GM04504 (cell line): ENCODE measurements around the gene KMO.

Experiments used
- DNase-seq: peaks from one replicate; pipeline ENCODE4 v3.0.0-alpha.2; 2012; ENCODE audit warnings: low read depth

Gene KMO

DNA sequence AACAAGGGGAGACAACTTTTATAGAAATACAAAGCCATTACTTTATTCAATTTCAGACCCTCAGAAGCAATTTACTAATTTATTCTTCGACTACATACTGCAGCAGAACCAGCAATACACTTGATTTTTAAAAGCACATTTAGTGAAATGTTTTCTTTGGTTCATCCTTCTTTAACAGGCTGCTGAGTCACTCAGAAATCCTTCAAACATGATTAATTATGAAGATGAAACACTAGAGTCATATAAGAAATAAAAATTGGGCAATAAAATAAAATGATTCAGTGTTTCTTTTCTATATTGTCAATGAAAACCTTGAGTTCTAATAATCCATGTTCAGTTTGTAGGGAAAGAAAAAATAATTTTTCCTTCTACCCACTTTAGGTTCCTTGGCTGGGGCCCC lies 61.0 kb downstream of the KMO start:
- DNase-seq: no peak

- DNase-seq: no peak
These were observed 64.5 kb downstream of the KMO start for GRCh38 chr1:241596633-241597032.

DNA sequence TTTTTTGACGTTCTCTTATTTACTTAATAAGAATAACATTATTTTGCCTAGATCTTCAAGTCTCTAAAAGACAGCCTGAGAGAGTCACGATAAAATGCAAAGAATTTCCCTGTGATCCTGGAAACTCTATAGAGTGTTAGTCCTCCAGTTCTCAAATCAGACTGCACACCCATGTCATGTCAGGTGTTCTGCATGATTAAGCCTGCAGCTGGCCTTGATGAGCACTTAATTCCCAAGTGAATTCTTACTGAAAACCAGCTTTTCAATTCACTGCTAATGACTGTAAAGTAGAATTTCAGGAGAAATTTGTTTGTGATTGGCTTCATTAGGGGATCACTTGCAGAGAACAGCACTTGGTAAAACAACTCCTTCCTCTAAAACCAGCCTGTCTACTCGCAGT lies 66.1 kb downstream of the KMO start:
- no peak for DNase-seq

DNA sequence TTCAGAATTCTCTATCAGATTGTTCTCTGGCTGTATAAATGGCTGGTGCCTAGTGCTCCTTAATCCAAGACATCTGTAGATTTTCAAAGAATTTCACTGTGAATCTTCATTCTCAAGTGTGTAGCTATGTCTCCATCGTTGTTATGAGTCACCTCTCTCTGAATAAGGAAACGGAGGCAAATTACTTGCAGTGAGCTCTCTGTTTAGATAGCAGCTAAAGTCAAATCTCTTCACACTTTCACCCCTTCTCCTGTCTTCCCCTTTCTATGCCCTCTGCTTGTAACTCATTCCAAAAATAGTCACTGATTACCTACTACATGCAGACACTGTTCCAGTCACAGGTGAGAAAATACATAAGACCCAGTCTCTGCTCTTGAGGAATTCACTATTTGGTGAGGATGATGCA lies 68.3 kb downstream of the KMO start:
- peak; percentile 41 for DNase-seq

- DNase-seq: no peak
These were observed 71.6 kb downstream of the KMO start for GRCh38 chr1:241603731-241604245.

GRCh38 chr1:241605146-241605805 lies 73.1 kb downstream of the KMO start:
- no peak for DNase-seq

DNA sequence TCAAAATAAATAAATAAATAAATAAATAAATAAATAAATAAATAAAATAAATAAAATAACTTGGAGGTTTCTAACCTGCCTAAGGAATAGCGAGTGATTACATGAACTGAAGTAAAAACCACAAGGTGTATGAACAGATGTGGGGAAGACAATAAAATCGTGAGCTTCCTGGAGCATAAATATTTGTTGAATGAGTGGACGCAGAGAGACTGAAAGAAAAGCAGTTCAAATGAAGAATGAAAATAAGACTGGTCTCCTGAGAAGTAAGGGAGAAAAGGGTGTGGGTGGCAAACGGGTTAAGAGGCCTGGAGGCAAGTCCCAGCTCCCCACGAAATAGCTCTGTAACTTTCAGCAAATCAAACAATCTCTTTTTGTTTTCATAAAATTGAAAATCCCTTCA lies 74.4 kb downstream of the KMO start:
- DNase-seq: no peak

- DNase-seq: no peak
These were observed 75.3 kb downstream of the KMO start for GRCh38 chr1:241607497-241607896.

DNA sequence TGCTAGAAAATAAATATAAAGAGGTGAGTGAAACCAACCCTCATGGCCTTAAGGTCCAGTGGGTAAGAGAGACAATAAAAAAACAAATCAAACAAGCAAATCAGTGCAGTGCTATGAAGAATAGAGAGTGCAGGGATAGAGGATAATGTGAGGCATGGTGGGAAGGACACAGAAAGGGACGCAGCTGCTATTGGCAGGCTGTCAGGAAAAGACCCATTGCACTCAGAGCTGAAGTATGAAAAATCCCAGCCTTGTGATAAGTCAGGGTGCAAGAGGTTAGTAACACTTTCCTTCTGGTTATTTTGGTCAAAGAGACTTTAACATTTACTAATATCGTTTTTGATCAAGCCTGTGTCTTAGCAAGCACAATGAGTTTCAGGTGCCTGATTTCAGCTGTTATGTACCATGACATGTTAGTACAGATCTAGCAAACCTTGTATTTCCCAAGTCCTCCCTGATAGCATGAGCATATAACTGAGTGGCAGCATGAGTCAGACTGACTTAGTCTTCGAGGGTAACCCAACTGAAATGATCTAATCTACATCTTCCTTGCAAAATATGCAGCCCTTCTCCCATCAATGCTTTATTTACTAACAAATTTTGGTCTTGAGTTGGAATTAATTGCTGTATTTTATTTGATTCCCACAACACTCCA lies 76.3 kb downstream of the KMO start:
- DNase-seq: no peak

- no peak for DNase-seq
These were observed 78.1 kb downstream of the KMO start for GRCh38 chr1:241610056-241610815.

DNA sequence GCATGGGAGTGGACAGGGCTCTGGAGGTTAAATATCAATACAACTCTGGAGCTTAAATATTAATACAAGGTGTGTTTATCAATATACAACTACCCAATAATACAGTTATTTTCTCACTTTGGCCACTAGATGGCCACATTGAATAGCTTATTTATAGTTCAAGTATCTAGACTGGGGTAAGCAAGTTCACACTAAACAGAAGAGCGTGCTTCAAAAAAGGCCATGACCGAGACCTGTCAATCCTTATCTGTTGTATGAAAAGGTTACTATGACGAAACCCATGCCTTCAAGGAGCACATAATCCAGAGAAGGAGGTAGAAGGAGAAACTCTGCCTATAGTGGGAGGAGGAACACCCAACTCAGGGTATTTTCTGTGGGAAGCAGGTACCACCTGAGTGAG lies 78.9 kb downstream of the KMO start:
- DNase-seq: no peak

GRCh38 chr1:241611736-241612135 lies 79.6 kb downstream of the KMO start:
- no peak for DNase-seq

GRCh38 chr1:241612533-241613477 lies 80.6 kb downstream of the KMO start:
- DNase-seq: peak; percentile 55

GRCh38 chr1:241614144-241614543 lies 82.0 kb downstream of the KMO start:
- DNase-seq: no peak

GRCh38 chr1:241614572-241614971 lies 82.4 kb downstream of the KMO start:
- DNase-seq: no peak

GRCh38 chr1:241615043-241615974 lies 83.1 kb downstream of the KMO start:
- DNase-seq: no peak

- DNase-seq: no peak
These were observed 85.2 kb downstream of the KMO start for GRCh38 chr1:241617426-241617825.

DNA sequence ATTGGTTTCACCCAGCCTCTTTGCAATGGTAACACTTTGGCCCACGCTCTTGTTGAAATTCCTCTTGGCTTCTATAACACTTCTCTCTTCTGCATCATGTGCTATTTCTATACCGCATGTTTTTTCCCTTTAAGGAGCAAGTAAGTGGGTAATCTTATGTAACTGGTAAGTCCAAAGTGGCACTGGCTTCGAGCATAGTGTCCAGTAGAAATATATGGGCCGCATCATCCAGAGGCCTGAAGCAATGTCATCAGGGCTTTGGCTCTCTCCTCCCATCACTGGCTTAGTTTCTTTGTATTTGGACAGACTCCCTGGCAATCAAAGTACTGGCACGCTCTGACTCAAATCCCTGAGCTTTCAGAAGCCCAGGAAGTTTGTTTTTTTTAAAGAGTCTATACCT lies 90.5 kb downstream of the KMO start:
- no peak for DNase-seq

- no peak for DNase-seq
These were observed 92.8 kb downstream of the KMO start for GRCh38 chr1:241624935-241625334.

GRCh38 chr1:241627453-241628259 lies 95.5 kb downstream of the KMO start:
- DNase-seq: peak; percentile 55
